Effector memory CD8-positive, alpha-beta T cell (primary cell): ENCODE measurements around the gene C20orf141.
A peak's percentile ranks its signal among the peaks of the same experiment; 100 is the strongest.

Experiments used
- ATAC-seq: fragments of 150-1000 bp; cut with Tn5 transposase; replicated peaks from 2 replicates; pipeline ENCODE4 v1.10.0; 2021; ENCODE audit warnings: mild to moderate bottlenecking, moderate library complexity
- DNase-seq, 3 experiments: peaks; one replicate each; pipeline ENCODE4 v3.0.0; 2021
- H3K27ac Mint-ChIP-seq, 2 donors: one replicate each; pipeline ENCODE4 v1.8.0; 2022; ENCODE audit warnings: mild to moderate bottlenecking in 2 of 2, mixed read lengths in 2 of 2, moderate library complexity in 2 of 2
- H3K27me3 Mint-ChIP-seq, 2 donors: one replicate each; pipeline ENCODE4 v1.8.0; 2022; ENCODE audit warnings: mixed read lengths in 2 of 2
- H3K36me3 Mint-ChIP-seq: one replicate; pipeline ENCODE4 v1.8.0; 2022; ENCODE audit warnings: mild to moderate bottlenecking, moderate library complexity, mixed read lengths; ENCODE audit not compliant: insufficient read depth
- H3K4me1 Mint-ChIP-seq, 2 donors: one replicate each; pipeline ENCODE4 v1.8.0; 2022; ENCODE audit warnings: low read depth in 2 of 2, mixed read lengths in 2 of 2
- H3K4me3 Mint-ChIP-seq, 2 donors: one replicate each; pipeline ENCODE4 v1.8.0; 2022; ENCODE audit warnings: mild to moderate bottlenecking in 2 of 2, mixed read lengths in 2 of 2, moderate library complexity in 2 of 2
- H3K9me3 Mint-ChIP-seq, 2 donors: one replicate each; pipeline ENCODE4 v1.8.0; 2022; ENCODE audit warnings: mixed read lengths in 2 of 2

C20orf141 gene

GRCh38 chr20:2794866-2795447 lies 19.8 kb upstream of the C20orf141 start:
- no peak for DNase-seq
- no peak overlapping the region for H3K4me3 Mint-ChIP-seq
- H3K27ac Mint-ChIP-seq, result no peak overlapping the region
- ATAC-seq, result no peak
- H3K27me3 Mint-ChIP-seq, result peaks cover 78 to 95% of the 10 kb centered on the region in 2 donors
- H3K9me3 Mint-ChIP-seq, result no peaks in the 10 kb centered on the region
- peaks cover 7 to 8% of the 10 kb centered on the region in 2 donors for H3K4me1 Mint-ChIP-seq
- H3K36me3 Mint-ChIP-seq, result peaks cover 3% of the 10 kb centered on the region

GRCh38 chr20:2795451-2795850 lies 19.3 kb upstream of the C20orf141 start:
- DNase-seq (no peak), ATAC-seq (no peak)
- Mint-ChIP-seq H3K36me3 (peaks cover 3% of the 10 kb centered on the region), H3K4me3 (no peak overlapping the region), H3K27me3 (peaks cover 82 to 99% of the 10 kb centered on the region in 2 donors), H3K9me3 (no peaks in the 10 kb centered on the region), H3K27ac (no peak overlapping the region), H3K4me1 (peaks cover 10% of the 10 kb centered on the region in 2 donors)

GRCh38 chr20:2796011-2796660 lies 18.7 kb upstream of the C20orf141 start:
- Mint-ChIP-seq H3K36me3 (peaks cover 3% of the 10 kb centered on the region), H3K4me3 (no peak overlapping the region), H3K27me3 (peaks cover 85 to 100% of the 10 kb centered on the region in 2 donors), H3K9me3 (no peaks in the 10 kb centered on the region), H3K4me1 (peaks cover 15 to 16% of the 10 kb centered on the region in 2 donors), H3K27ac (no peak overlapping the region)
- ATAC-seq (no peak), DNase-seq (no peak)

GRCh38 chr20:2797136-2797983 lies 17.4 kb upstream of the C20orf141 start:
- no peak for ATAC-seq
- Mint-ChIP-seq H3K27ac (no peak overlapping the region), H3K36me3 (peaks cover 3% of the 10 kb centered on the region), H3K4me1 (peaks cover 19 to 22% of the 10 kb centered on the region in 2 donors), H3K4me3 (no peak overlapping the region), H3K27me3 (peaks cover 88 to 100% of the 10 kb centered on the region in 2 donors), H3K9me3 (no peaks in the 10 kb centered on the region)
- no peak for DNase-seq

GRCh38 chr20:2798095-2798805 lies 16.5 kb upstream of the C20orf141 start:
- H3K4me3 Mint-ChIP-seq, result no peak overlapping the region
- peaks cover 3% of the 10 kb centered on the region for H3K36me3 Mint-ChIP-seq
- peaks cover 19 to 22% of the 10 kb centered on the region in 2 donors for H3K4me1 Mint-ChIP-seq
- H3K9me3 Mint-ChIP-seq, result no peaks in the 10 kb centered on the region
- no peak overlapping the region for H3K27ac Mint-ChIP-seq
- ATAC-seq (no peak), DNase-seq (no peak)
- H3K27me3 Mint-ChIP-seq, result peaks cover 87 to 100% of the 10 kb centered on the region in 2 donors

- peak overlapping the region in 1 of 2 donors; percentile 84 for H3K4me3 Mint-ChIP-seq
- DNase-seq, result no peak
- H3K27ac Mint-ChIP-seq, result no peak overlapping the region
Observed at GRCh38 chr20:2798814-2799213, 16.0 kb upstream of the C20orf141 start.

GRCh38 chr20:2799271-2799670 lies 15.5 kb upstream of the C20orf141 start:
- no peak for ATAC-seq
- Mint-ChIP-seq H3K4me1 (peaks cover 19 to 22% of the 10 kb centered on the region in 2 donors), H3K36me3 (peaks cover under 1% of the 10 kb centered on the region)

More at GRCh38 chr20:2798814-2799213, 16.0 kb upstream of the C20orf141 start:
- H3K27me3 Mint-ChIP-seq, result peaks cover 84 to 100% of the 10 kb centered on the region in 2 donors
- no peaks in the 10 kb centered on the region for H3K9me3 Mint-ChIP-seq
- H3K36me3 Mint-ChIP-seq, result peaks cover 3% of the 10 kb centered on the region
- H3K4me1 Mint-ChIP-seq, result peaks cover 19 to 22% of the 10 kb centered on the region in 2 donors
- ATAC-seq, result no peak

GRCh38 chr20:2799688-2800520 lies 14.9 kb upstream of the C20orf141 start:
- peak; percentile 8 for ATAC-seq
- peaks cover 19 to 22% of the 10 kb centered on the region in 2 donors for H3K4me1 Mint-ChIP-seq
- H3K27ac Mint-ChIP-seq, result peak overlapping the region in 1 of 2 donors; percentile 87
- H3K9me3 Mint-ChIP-seq, result no peaks in the 10 kb centered on the region
- H3K36me3 Mint-ChIP-seq, result peaks cover 2% of the 10 kb centered on the region
- peak overlapping the region; percentile 76 to 84 for H3K4me3 Mint-ChIP-seq
- peaks cover 82 to 100% of the 10 kb centered on the region in 2 donors for H3K27me3 Mint-ChIP-seq
- DNase-seq, result no peak

More at GRCh38 chr20:2799271-2799670, 15.5 kb upstream of the C20orf141 start:
- Mint-ChIP-seq H3K27ac (no peak overlapping the region), H3K27me3 (peaks cover 84 to 100% of the 10 kb centered on the region in 2 donors), H3K9me3 (no peaks in the 10 kb centered on the region), H3K4me3 (peak overlapping the region; percentile 76 to 84)
- no peak for DNase-seq

- ATAC-seq, result peak; percentile 49
- Mint-ChIP-seq H3K27me3 (peaks cover 84 to 100% of the 10 kb centered on the region in 2 donors), H3K9me3 (no peaks in the 10 kb centered on the region), H3K4me1 (peaks cover 19 to 22% of the 10 kb centered on the region in 2 donors), H3K27ac (peak within 1 kb of the TSS; percentile 49 to 87), H3K36me3 (peaks cover 2% of the 10 kb centered on the region), H3K4me3 (peak within 1 kb of the TSS; percentile 78 to 84)
- DNase-seq, result no peak
Observed at GRCh38 chr20:2800521-2801285, 14.1 kb upstream of the C20orf141 start, which contains the start of gene CPXM1. CPXM1 (minus strand) TSS chr20:2800627; CDS start chr20:2800572, 55 bp downstream.

GRCh38 chr20:2801286-2801728 lies 13.5 kb upstream of the C20orf141 start:
- ATAC-seq (no peak), DNase-seq (no peak)
- peaks cover 23 to 24% of the 10 kb centered on the region in 2 donors for H3K4me1 Mint-ChIP-seq
- H3K27me3 Mint-ChIP-seq, result peaks cover 84 to 100% of the 10 kb centered on the region in 2 donors
- peak overlapping the region; percentile 75 to 78 for H3K4me3 Mint-ChIP-seq
- H3K9me3 Mint-ChIP-seq, result no peaks in the 10 kb centered on the region
- H3K27ac Mint-ChIP-seq, result peak overlapping the region in 1 of 2 donors; percentile 49
- peaks cover 2% of the 10 kb centered on the region for H3K36me3 Mint-ChIP-seq

- Mint-ChIP-seq H3K27me3 (peaks cover 76 to 99% of the 10 kb centered on the region in 2 donors), H3K4me3 (no peak overlapping the region), H3K4me1 (peaks cover 21 to 29% of the 10 kb centered on the region in 2 donors), H3K36me3 (peaks cover 2% of the 10 kb centered on the region), H3K27ac (no peak overlapping the region), H3K9me3 (no peaks in the 10 kb centered on the region)
- ATAC-seq (no peak), DNase-seq (no peak)
Observed at GRCh38 chr20:2804041-2804828, 10.6 kb upstream of the C20orf141 start.
